ENCODE data around the gene CACNA1I. TPM values are rescaled to one million over a fixed set of nuclear protein-coding genes. Genes with fewer than 3 reads are reported as not detected.

Gene CACNA1I
- total and polyA plus RNA-seq, 4 donors = 0.16 to 0.33 TPM; not detected in 2

- DNase-seq = no peak
- H3K27ac ChIP-seq (ENCODE audit: low read depth in 1 of 2, low read length in 2 of 2) = no peak overlapping the region
- no peak overlapping the region for H3K4me3 ChIP-seq (ENCODE audit: low read length in 2 of 2)
- H3K36me3 ChIP-seq (ENCODE audit: control insufficient read depth in 1 of 2, insufficient read depth in 2 of 2, low read length in 1 of 2) = no peaks in the 10 kb centered on the region
- ATAC-seq (ENCODE audit: low FRiP score) = no peak
- intact Hi-C loops (cut with DNase I) = no loop called here
- no peaks in the 10 kb centered on the region for H3K4me1 ChIP-seq (ENCODE audit: control insufficient read depth in 1 of 2, insufficient read depth in 2 of 2, low read length in 2 of 2)
- H3K27me3 ChIP-seq (ENCODE audit: control insufficient read depth in 1 of 2, insufficient read depth in 2 of 2, low read length in 1 of 2) = no peaks in the 10 kb centered on the region
- peaks cover 4% of the 10 kb centered on the region for H3K9me3 ChIP-seq (ENCODE audit: control insufficient read depth, low read length)
- 59 to 61% methylated on average over 16 of the region's 16 CpGs for WGBS, 2 donors
Measured at GRCh38 chr22:39652990-39653786, 82.6 kb downstream of the CACNA1I start.

- Histone ChIP-seq H3K4me3 (ENCODE audit: low read length in 2 of 2) (no peak overlapping the region), H3K27me3 (ENCODE audit: control insufficient read depth in 1 of 2, insufficient read depth in 2 of 2, low read length in 1 of 2) (no peaks in the 10 kb centered on the region), H3K9me3 (ENCODE audit: control insufficient read depth, low read length) (peaks cover 4% of the 10 kb centered on the region), H3K4me1 (ENCODE audit: control insufficient read depth in 1 of 2, insufficient read depth in 2 of 2, low read length in 2 of 2) (no peaks in the 10 kb centered on the region), H3K36me3 (ENCODE audit: control insufficient read depth in 1 of 2, insufficient read depth in 2 of 2, low read length in 1 of 2) (no peaks in the 10 kb centered on the region), H3K27ac (ENCODE audit: low read depth in 1 of 2, low read length in 2 of 2) (no peak overlapping the region)
- ATAC-seq (ENCODE audit: low FRiP score) = no peak
- no peak for DNase-seq
- WGBS, 2 donors = 88 to 98% methylated on average over 3 of the region's 3 CpGs
- intact Hi-C loops (cut with DNase I) = no loop called here
Measured at GRCh38 chr22:39653787-39654077, 83.2 kb downstream of the CACNA1I start.

DNA sequence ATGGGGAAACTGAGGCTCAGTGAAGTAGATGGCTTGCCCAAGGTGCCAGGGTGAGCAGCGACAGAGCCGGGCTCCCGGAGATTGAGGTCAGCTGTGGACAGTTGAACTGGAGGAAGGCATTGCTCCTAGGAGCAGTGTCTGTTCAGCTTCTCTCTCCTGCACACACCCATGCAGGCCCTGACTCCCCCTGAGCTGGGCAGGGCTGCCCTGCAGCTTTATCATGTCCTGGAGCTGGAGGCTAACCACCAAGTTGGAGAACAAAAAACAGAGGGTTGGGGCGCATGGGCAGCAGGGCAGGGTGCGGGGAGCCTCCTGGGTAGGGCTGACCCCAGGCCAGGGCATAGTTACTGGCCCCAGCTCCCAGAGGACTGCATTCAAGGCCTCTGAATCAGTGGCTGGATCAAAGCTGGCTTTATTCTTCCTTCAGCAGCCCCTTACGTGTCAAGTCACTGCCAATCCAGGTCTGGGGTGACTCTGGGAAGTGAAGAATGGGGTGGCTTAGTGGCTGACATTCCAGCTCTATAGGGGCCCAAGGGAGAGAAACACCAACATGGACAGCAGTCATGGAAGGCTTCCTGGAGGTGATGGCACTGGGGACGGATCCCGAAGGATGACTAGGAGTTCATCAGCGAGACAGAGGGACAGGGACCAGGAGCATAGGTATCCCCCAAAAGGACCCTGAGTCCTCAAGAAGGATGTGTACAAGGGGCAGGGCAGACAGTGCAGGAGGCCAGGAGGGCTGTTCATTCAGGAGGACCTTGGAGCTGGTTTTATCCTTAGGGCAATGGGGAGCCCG is 83.8 kb downstream of the CACNA1I start:
- no peak overlapping the region for H3K27ac ChIP-seq (ENCODE audit: low read depth in 1 of 2, low read length in 2 of 2)
- H3K27me3 ChIP-seq (ENCODE audit: control insufficient read depth in 1 of 2, insufficient read depth in 2 of 2, low read length in 1 of 2) = no peaks in the 10 kb centered on the region
- H3K9me3 ChIP-seq (ENCODE audit: control insufficient read depth, low read length) = peaks cover 4% of the 10 kb centered on the region
- ATAC-seq (ENCODE audit: low FRiP score) = no peak
- no peaks in the 10 kb centered on the region for H3K4me1 ChIP-seq (ENCODE audit: control insufficient read depth in 1 of 2, insufficient read depth in 2 of 2, low read length in 2 of 2)
- DNase-seq = no peak
- WGBS, 2 donors = 87 to 91% methylated on average over 10 of the region's 10 CpGs
- H3K4me3 ChIP-seq (ENCODE audit: low read length in 2 of 2) = no peak overlapping the region
- no peaks in the 10 kb centered on the region for H3K36me3 ChIP-seq (ENCODE audit: control insufficient read depth in 1 of 2, insufficient read depth in 2 of 2, low read length in 1 of 2)
- intact Hi-C loops (cut with DNase I) = no loop called here

DNA sequence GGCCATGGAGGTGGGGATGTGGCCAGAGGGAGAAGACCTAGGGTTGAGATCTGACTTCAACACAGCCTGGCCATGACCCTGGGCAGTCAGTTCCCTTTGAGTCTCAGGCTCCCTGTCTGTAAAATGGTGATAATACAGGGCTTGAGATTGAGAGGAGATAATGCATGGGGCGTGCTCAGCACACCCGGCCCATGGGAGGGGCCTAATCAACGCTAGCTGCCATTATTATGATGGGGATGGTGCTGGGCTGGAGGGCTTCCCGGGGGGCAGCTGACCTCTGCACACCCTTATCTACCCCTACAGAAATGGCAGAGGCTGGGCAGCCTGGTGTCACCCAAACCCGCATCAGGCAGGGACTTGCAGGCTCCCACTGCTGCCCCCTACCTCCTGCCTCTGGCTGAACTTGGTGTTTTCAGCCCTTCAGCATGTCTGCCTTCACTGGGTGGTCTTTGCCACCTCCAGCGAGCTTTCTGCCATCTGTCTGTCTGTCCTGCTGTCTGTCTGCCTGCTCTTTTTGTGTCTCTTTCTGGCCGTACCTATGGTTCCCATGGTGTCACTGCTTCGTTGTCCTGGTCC is 84.5 kb downstream of the CACNA1I start:
- intact Hi-C loops (cut with DNase I) = no loop called here
- 45 to 52% methylated on average over 8 of the region's 8 CpGs for WGBS, 2 donors
- DNase-seq = no peak
- H3K27ac ChIP-seq (ENCODE audit: low read depth in 1 of 2, low read length in 2 of 2) = no peak overlapping the region
- no peaks in the 10 kb centered on the region for H3K36me3 ChIP-seq (ENCODE audit: control insufficient read depth in 1 of 2, insufficient read depth in 2 of 2, low read length in 1 of 2)
- ATAC-seq (ENCODE audit: low FRiP score) = no peak
- H3K9me3 ChIP-seq (ENCODE audit: control insufficient read depth, low read length) = peaks cover 4% of the 10 kb centered on the region
- no peak overlapping the region for H3K4me3 ChIP-seq (ENCODE audit: low read length in 2 of 2)
- no peaks in the 10 kb centered on the region for H3K4me1 ChIP-seq (ENCODE audit: control insufficient read depth in 1 of 2, insufficient read depth in 2 of 2, low read length in 2 of 2)
- no peaks in the 10 kb centered on the region for H3K27me3 ChIP-seq (ENCODE audit: control insufficient read depth in 1 of 2, insufficient read depth in 2 of 2, low read length in 1 of 2)

DNA sequence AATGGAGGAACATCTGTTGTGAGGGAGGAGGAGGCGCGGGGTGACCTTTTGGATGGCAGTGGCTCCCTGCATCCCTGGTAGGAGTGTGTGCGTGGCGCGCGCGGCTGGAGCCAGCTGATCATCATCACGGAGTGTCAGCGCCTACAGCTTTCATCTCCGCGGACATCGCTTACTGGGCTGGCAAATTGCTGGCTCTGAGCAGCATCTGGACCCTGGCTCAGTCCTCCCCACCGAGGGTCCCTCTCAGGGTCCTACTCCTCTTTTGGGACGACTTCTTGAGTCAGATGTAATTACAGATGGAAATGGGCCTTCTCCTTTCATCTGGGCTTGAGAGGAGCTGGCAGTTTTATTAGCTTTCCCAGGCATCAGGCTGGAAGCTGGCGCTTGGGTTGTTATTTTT is 85.3 kb downstream of the CACNA1I start:
- ATAC-seq (ENCODE audit: low FRiP score) = no peak

DNA sequence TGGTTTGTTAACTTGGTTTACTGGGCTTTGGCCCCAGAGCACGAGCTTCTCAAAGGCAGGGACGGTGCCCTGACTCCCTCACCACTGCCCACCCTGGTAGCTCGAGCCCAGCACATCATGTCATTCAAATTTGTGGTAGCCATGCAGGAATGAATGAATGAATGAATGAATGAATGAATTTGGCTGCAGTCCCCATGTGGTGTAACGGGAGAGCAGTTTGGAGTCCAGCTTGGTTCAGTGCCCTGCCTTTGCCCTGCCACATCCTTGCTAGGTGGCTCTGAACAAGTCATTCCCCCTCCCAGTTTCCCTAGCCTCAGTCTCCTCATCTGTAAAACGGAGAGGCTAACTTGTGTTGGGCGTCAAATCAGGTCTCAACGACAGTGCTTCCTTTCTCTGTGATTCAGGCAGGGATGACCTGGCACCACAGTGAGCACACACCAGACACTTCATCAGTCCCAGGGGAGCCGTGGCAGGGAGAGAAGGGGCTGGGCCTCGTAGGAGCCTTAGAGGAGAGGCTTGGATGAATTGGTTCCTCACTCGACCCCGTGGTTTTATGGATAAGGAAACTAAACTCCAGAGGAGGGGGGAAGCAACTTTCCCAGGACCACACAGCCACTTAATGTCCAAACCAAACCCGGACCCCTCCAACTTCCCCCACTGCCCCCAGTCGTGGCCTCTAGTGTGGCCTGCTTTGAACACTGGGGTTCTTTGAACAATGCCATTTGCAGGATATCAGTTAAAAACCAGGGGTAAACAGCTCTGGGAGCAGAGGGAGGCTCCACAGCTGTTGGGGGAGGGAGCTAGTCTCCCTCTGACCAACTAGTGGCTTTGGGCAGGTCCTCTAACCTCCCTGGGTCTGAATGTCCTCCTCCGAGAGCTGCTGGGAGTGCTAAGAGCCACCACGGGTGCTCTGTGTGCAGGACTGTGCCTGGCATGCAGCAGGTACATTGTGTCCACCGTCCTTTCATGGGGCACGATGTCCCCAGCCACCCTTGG is 86.2 kb downstream of the CACNA1I start:
- 45 to 46% methylated on average over 17 of the region's 17 CpGs for WGBS, 2 donors
- no peak overlapping the region for H3K4me3 ChIP-seq (ENCODE audit: low read length in 2 of 2)
- no peaks in the 10 kb centered on the region for H3K27me3 ChIP-seq (ENCODE audit: control insufficient read depth in 1 of 2, insufficient read depth in 2 of 2, low read length in 1 of 2)
- intact Hi-C loops (cut with DNase I) = no loop called here
- DNase-seq (no peak), ATAC-seq (ENCODE audit: low FRiP score) (no peak)
- no peaks in the 10 kb centered on the region for H3K9me3 ChIP-seq (ENCODE audit: control insufficient read depth, low read length)
- no peaks in the 10 kb centered on the region for H3K4me1 ChIP-seq (ENCODE audit: control insufficient read depth in 1 of 2, insufficient read depth in 2 of 2, low read length in 2 of 2)
- no peaks in the 10 kb centered on the region for H3K36me3 ChIP-seq (ENCODE audit: control insufficient read depth in 1 of 2, insufficient read depth in 2 of 2, low read length in 1 of 2)
- H3K27ac ChIP-seq (ENCODE audit: low read depth in 1 of 2, low read length in 2 of 2) = no peak overlapping the region

More for the DNA sequence above, 85.3 kb downstream of the CACNA1I start:
- Histone ChIP-seq H3K9me3 (ENCODE audit: control insufficient read depth, low read length) (peaks cover 4% of the 10 kb centered on the region), H3K27me3 (ENCODE audit: control insufficient read depth in 1 of 2, insufficient read depth in 2 of 2, low read length in 1 of 2) (no peaks in the 10 kb centered on the region), H3K4me3 (ENCODE audit: low read length in 2 of 2) (no peak overlapping the region), H3K4me1 (ENCODE audit: control insufficient read depth in 1 of 2, insufficient read depth in 2 of 2, low read length in 2 of 2) (no peaks in the 10 kb centered on the region), H3K36me3 (ENCODE audit: control insufficient read depth in 1 of 2, insufficient read depth in 2 of 2, low read length in 1 of 2) (no peaks in the 10 kb centered on the region), H3K27ac (ENCODE audit: low read depth in 1 of 2, low read length in 2 of 2) (no peak overlapping the region)
- DNase-seq = no peak
- WGBS, 2 donors = 32 to 39% methylated on average over 15 of the region's 15 CpGs
- intact Hi-C loops (cut with DNase I) = no loop called here

GRCh38 chr22:39658367-39658766 is 87.8 kb downstream of the CACNA1I start:
- H3K9me3 ChIP-seq (ENCODE audit: control insufficient read depth, low read length) = no peaks in the 10 kb centered on the region
- intact Hi-C loops (cut with DNase I) = no loop called here
- WGBS, 2 donors = 57 to 62% methylated on average over 10 of the region's 10 CpGs
- DNase-seq (no peak), ATAC-seq (ENCODE audit: low FRiP score) (no peak)
- no peak overlapping the region for H3K27ac ChIP-seq (ENCODE audit: low read depth in 1 of 2, low read length in 2 of 2)
- H3K4me3 ChIP-seq (ENCODE audit: low read length in 2 of 2) = no peak overlapping the region
- no peaks in the 10 kb centered on the region for H3K27me3 ChIP-seq (ENCODE audit: control insufficient read depth in 1 of 2, insufficient read depth in 2 of 2, low read length in 1 of 2)
- H3K36me3 ChIP-seq (ENCODE audit: control insufficient read depth in 1 of 2, insufficient read depth in 2 of 2, low read length in 1 of 2) = no peaks in the 10 kb centered on the region
- no peaks in the 10 kb centered on the region for H3K4me1 ChIP-seq (ENCODE audit: control insufficient read depth in 1 of 2, insufficient read depth in 2 of 2, low read length in 2 of 2)

DNA sequence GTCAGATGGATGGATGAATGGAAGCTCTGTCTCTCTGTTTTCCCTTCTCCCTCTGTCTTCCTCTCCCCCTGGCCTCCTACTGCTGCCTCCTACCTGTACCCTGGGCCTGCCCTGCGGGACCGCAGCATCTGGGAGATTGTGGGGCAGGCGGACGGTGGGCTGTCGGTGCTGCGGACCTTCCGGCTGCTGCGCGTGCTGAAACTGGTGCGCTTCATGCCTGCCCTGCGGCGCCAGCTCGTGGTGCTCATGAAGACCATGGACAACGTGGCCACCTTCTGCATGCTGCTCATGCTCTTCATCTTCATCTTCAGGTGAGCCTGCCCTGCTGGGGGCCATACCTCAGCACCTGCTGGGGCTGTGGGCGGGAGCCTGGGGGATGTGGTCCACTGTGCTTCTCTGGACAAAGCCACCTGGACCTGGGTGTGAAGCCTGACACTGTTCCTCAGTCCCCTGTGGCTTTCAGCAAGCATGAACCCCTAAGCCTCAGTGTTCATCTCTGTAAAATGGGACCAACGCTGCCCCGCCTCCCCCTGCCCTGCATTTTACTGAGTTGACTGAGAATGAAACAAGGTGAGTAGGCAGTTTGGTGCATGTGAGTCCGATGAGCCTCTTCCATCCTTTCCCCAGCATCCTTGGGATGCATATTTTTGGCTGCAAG is 88.4 kb downstream of the CACNA1I start:
- Histone ChIP-seq H3K36me3 (ENCODE audit: control insufficient read depth in 1 of 2, insufficient read depth in 2 of 2, low read length in 1 of 2) (no peaks in the 10 kb centered on the region), H3K9me3 (ENCODE audit: control insufficient read depth, low read length) (no peaks in the 10 kb centered on the region), H3K4me3 (ENCODE audit: low read length in 2 of 2) (no peak overlapping the region), H3K4me1 (ENCODE audit: control insufficient read depth in 1 of 2, insufficient read depth in 2 of 2, low read length in 2 of 2) (no peaks in the 10 kb centered on the region), H3K27me3 (ENCODE audit: control insufficient read depth in 1 of 2, insufficient read depth in 2 of 2, low read length in 1 of 2) (no peaks in the 10 kb centered on the region), H3K27ac (ENCODE audit: low read depth in 1 of 2, low read length in 2 of 2) (no peak overlapping the region)
- 88 to 89% methylated on average over 18 of the region's 18 CpGs for WGBS, 2 donors
- intact Hi-C loops (cut with DNase I) = no loop called here
- ATAC-seq (ENCODE audit: low FRiP score) (no peak), DNase-seq (no peak)
